Esophagus muscularis mucosa (tissue), 4 donors: ENCODE data around the gene FKBP5.
A peak's percentile ranks its signal among the peaks of the same experiment; 100 is the strongest.

ENCODE experiments used
- EP300 ChIP-seq: sonication (generic); formaldehyde crosslinking; IDR thresholded peaks from one replicate; pipeline ENCODE4 v1.6.1; 2017; ENCODE audit warnings: antibody characterized with exemption
- POLR2A ChIP-seq: fragments of 450-650 bp; IDR thresholded peaks from one replicate; pipeline ENCODE4 v1.6.1; 2017; ENCODE audit warnings: antibody characterized with exemption, moderate library complexity, mild to moderate bottlenecking, low read depth
- POLR2AphosphoS5 ChIP-seq, 2 donors: sonication (generic); formaldehyde crosslinking; IDR thresholded peaks; one replicate each; pipeline ENCODE4 v1.6.1; 2017; ENCODE audit warnings: antibody characterized with exemption in 2 of 2
- TF ChIP-seq, protein P1 (sequence below), 3 experiments: fragments of 200-600 bp in 2 of 3; fragments of 450-650 bp in 1 of 3; sonication (generic) in 2 of 3; IDR thresholded peaks; one replicate each; pipeline ENCODE4 v1.5.1; 2017 to 2019; ENCODE audit warnings: antibody characterized with exemption in 3 of 3, mild to moderate bottlenecking in 2 of 3, moderate library complexity in 1 of 3

DNA sequence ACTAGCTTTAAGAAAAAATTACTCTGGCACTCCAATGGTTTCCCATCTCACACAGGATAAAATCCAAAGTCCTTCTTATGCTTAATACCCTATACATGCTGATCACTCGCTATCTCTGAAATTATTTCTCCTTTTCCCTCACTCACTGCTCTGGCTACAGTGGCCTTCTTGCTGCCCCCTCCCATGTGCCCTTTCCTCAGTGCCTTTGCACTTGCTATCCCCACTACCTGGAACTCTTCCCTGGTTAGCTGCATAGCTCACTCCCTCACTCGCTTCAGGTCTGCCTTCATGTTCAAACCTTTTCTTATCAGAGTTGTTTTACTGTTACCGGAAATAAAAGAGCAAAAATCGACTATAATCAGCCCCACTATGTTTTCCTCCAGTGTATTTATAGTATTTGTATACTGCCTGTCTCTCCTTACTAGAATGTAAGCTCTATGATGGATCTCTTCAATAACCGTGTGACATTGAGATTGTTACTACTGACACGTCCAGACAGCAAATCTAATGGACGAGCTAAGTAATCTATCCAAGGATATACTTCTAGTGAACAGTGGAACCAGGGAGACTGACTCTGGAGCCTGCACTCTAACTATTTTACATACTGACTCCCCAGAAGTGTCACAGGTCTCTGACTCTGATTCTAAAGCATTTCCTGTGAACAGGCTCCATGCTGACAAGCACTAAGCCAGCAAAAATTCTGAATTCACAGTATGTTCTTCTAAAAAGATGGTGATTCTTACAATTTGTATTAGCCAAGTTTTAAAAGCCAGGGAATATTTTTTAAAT lies 25.1 kb downstream of the FKBP5 start:
- TF ChIP-seq, protein P1, sequence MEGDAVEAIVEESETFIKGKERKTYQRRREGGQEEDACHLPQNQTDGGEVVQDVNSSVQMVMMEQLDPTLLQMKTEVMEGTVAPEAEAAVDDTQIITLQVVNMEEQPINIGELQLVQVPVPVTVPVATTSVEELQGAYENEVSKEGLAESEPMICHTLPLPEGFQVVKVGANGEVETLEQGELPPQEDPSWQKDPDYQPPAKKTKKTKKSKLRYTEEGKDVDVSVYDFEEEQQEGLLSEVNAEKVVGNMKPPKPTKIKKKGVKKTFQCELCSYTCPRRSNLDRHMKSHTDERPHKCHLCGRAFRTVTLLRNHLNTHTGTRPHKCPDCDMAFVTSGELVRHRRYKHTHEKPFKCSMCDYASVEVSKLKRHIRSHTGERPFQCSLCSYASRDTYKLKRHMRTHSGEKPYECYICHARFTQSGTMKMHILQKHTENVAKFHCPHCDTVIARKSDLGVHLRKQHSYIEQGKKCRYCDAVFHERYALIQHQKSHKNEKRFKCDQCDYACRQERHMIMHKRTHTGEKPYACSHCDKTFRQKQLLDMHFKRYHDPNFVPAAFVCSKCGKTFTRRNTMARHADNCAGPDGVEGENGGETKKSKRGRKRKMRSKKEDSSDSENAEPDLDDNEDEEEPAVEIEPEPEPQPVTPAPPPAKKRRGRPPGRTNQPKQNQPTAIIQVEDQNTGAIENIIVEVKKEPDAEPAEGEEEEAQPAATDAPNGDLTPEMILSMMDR (IDR thresholded peaks at IDR 0.05), result no peak
- TF ChIP-seq POLR2AphosphoS5 (IDR thresholded peaks at IDR 0.05) (peak in 1 of 2 donors; percentile 3), POLR2A (no peak), EP300 (no peak)
